ENCODE data around the gene AXIN1. TPM values are rescaled to one million over a fixed set of nuclear protein-coding genes. Genes with fewer than 3 reads are reported as not detected.

The AXIN1 gene
- total and polyA plus RNA-seq, 2 donors (not counting 3 experiments of a cell fraction or from before 2014, with no cell fraction given): 8.3 to 21.9 TPM

GRCh38 chr16:356741-357140 is 4.2 kb upstream of the AXIN1 start:
- no peak overlapping the region for H3K9ac ChIP-seq (replicated peaks; ENCODE audit: extremely low read depth, insufficient read depth, low read length)
- no peaks in the 10 kb centered on the region for H3K36me3 ChIP-seq (ENCODE audit: control insufficient read depth in 2 of 2, extremely low read depth in 1 of 2, insufficient read depth in 2 of 2, low read length in 2 of 2)
- H3K9me1 ChIP-seq (replicated peaks; ENCODE audit: control insufficient read depth, extremely low read depth, insufficient read depth, low read length): no peaks in the 10 kb centered on the region
- H4K20me1 ChIP-seq (replicated peaks; ENCODE audit: control insufficient read depth, extremely low read depth, insufficient read depth, low read length): no peaks in the 10 kb centered on the region
- POLR2A ChIA-PET: no interaction called here
- dilution Hi-C loops (cut with MboI; ENCODE audit: extremely low pct_ligation_motif_present, low sequenced_read_pairs): no loop called here
- no peaks in the 10 kb centered on the region for H3K4me1 ChIP-seq (ENCODE audit: control insufficient read depth, extremely low read depth, insufficient read depth, low read length)
- DNase-seq (ENCODE audit: low read depth, low spot score) (no peak), FAIRE-seq (no peak)
- TF ChIP-seq MAX (IDR thresholded peaks at IDR 0.05; ENCODE audit: insufficient read depth, insufficient read length) (no peak), JUN (IDR thresholded peaks at IDR 0.05; ENCODE audit: borderline replicate concordance, insufficient read depth, insufficient read length, low read depth) (no peak)
- H3K79me2 ChIP-seq (ENCODE audit: control insufficient read depth, insufficient read depth, low read length): peaks cover under 1% of the 10 kb centered on the region
- H3K4me2 ChIP-seq (ENCODE audit: insufficient read depth, low read length): no peak overlapping the region
- H3K9me3 ChIP-seq (replicated peaks; ENCODE audit: control insufficient read depth, insufficient read depth, low read length): no peaks in the 10 kb centered on the region
- CTCF ChIA-PET: interaction anchor here (0.5 to 1.8 kb wide), 3 partner anchors 10 to 250 kb away, joined by 3 to 7 read pairs (median 4); no protein-coding TSS in a partner anchor
- no peak overlapping the region for H3K27ac ChIP-seq (ENCODE audit: insufficient read depth, low read depth, low read length)
- no TSS peak for BruUV-seq (replicated peaks)
- H3K27me3 ChIP-seq (ENCODE audit: control insufficient read depth in 2 of 2, insufficient read depth in 2 of 2, low read length in 2 of 2): no peaks in the 10 kb centered on the region
- H3K4me3 ChIP-seq (replicated peaks in 1 of 3; ENCODE audit: insufficient read depth in 1 of 3, low read depth in 1 of 3, low read length in 3 of 3): no peak overlapping the region
- H2AFZ ChIP-seq (ENCODE audit: low read depth, low read length): no peak overlapping the region
- intact Hi-C loops (cut with micrococcal nuclease): no loop called here

- intact Hi-C loops (cut with micrococcal nuclease): loop anchor here (5.0 kb wide), 1 partner anchor 173 kb away; the partner anchor contains the start of gene HBQ1
- H3K79me2 ChIP-seq (ENCODE audit: control insufficient read depth, insufficient read depth, low read length): peaks cover 15% of the 10 kb centered on the region
- no peak overlapping the region for H3K4me3 ChIP-seq (replicated peaks in 1 of 3; ENCODE audit: insufficient read depth in 1 of 3, low read depth in 1 of 3, low read length in 3 of 3)
- H2AFZ ChIP-seq (ENCODE audit: low read depth, low read length): no peak overlapping the region
- H3K36me3 ChIP-seq (ENCODE audit: control insufficient read depth in 2 of 2, extremely low read depth in 1 of 2, insufficient read depth in 2 of 2, low read length in 2 of 2): peaks cover 0 to 3% of the 10 kb centered on the region in 2 experiments
- no peaks in the 10 kb centered on the region for H3K27me3 ChIP-seq (ENCODE audit: control insufficient read depth in 2 of 2, insufficient read depth in 2 of 2, low read length in 2 of 2)
- no peak overlapping the region for H3K4me2 ChIP-seq (ENCODE audit: insufficient read depth, low read length)
- TF ChIP-seq POLR2AphosphoS5 (IDR thresholded peaks at IDR 0.05; ENCODE audit: insufficient read depth, low read depth, low read length) (no peak), MAX (IDR thresholded peaks at IDR 0.05; ENCODE audit: insufficient read depth, insufficient read length) (no peak), CTCF (IDR thresholded peaks at IDR 0.05; ENCODE audit: extremely low read depth in 1 of 2, insufficient read depth in 1 of 2, low read depth in 1 of 2, low read length in 2 of 2) (no peak), GATA2 (IDR thresholded peaks at IDR 0.05; ENCODE audit: insufficient read depth, insufficient read length, low read depth, low read length) (no peak), POLR2A (IDR thresholded peaks at IDR 0.05; ENCODE audit: low read depth, low read length) (no peak)
- no peaks in the 10 kb centered on the region for H3K9me3 ChIP-seq (replicated peaks; ENCODE audit: control insufficient read depth, insufficient read depth, low read length)
- no TSS peak for BruUV-seq (replicated peaks)
- no peaks in the 10 kb centered on the region for H4K20me1 ChIP-seq (replicated peaks; ENCODE audit: control insufficient read depth, extremely low read depth, insufficient read depth, low read length)
- ChIA-PET CTCF (interaction anchor here (1.1 to 1.8 kb wide), 2 partner anchors 8 to 248 kb away, joined by 3 to 7 read pairs; no protein-coding TSS in a partner anchor), POLR2A (no interaction called here)
- peaks cover 6% of the 10 kb centered on the region for H3K4me1 ChIP-seq (ENCODE audit: control insufficient read depth, extremely low read depth, insufficient read depth, low read length)
- H3K9me1 ChIP-seq (replicated peaks; ENCODE audit: control insufficient read depth, extremely low read depth, insufficient read depth, low read length): no peaks in the 10 kb centered on the region
- H3K27ac ChIP-seq (ENCODE audit: insufficient read depth, low read depth, low read length): no peak overlapping the region
- dilution Hi-C loops (cut with MboI; ENCODE audit: extremely low pct_ligation_motif_present, low sequenced_read_pairs): no loop called here
- H3K9ac ChIP-seq (replicated peaks; ENCODE audit: extremely low read depth, insufficient read depth, low read length): no peak overlapping the region
- no peak for FAIRE-seq
- no peak for DNase-seq (ENCODE audit: low read depth, low spot score)
Observed at GRCh38 chr16:354971-355461, 2.5 kb upstream of the AXIN1 start.

Data from endothelial cell of umbilical vein (primary cell).